K562 (cell line): ENCODE measurements around the gene ATAD2B.

Experiments
- ARID4B ChIP-seq: sonication (generic); formaldehyde crosslinking; IDR thresholded peaks from 2 replicates; pipeline ENCODE4 v1.8.0; 2022; ENCODE audit warnings: mild to moderate bottlenecking, missing genetic modification reagents
- BRF2 ChIP-seq: IDR thresholded peaks from 3 replicates; pipeline ENCODE4 v1.6.1; 2011; ENCODE audit warnings: borderline replicate concordance, mild to moderate bottlenecking; ENCODE audit not compliant: insufficient read length, insufficient read depth
- CBFB ChIP-seq: sonication (generic); formaldehyde crosslinking; IDR thresholded peaks from 2 replicates; pipeline ENCODE4 v1.4.0; 2020; ENCODE audit warnings: mild to moderate bottlenecking, missing genetic modification reagents
- CEBPZ ChIP-seq: fragments of 150-350 bp; IDR thresholded peaks from 2 replicates; pipeline ENCODE4 v1.6.1; 2014; ENCODE audit warnings: low read depth, mild to moderate bottlenecking, low read length, borderline replicate concordance
- CTCF ChIP-seq, 3 experiments: IDR thresholded peaks in 2 of 3; conservative IDR thresholded peaks in 1 of 3; 2 replicates each; pipeline ENCODE4 v1.5.1; 2011 to 2012; ENCODE audit warnings: low read length in 3 of 3, mild to moderate bottlenecking in 3 of 3, control low read depth in 2 of 3, improper control_type of control experiment in 1 of 3, inconsistent platforms in 1 of 3, low read depth in 1 of 3, mixed read lengths in 1 of 3, moderate library complexity in 1 of 3; ENCODE audit not compliant: insufficient read depth in 2 of 3
- FOXJ3 ChIP-seq: sonication (generic); formaldehyde crosslinking; IDR thresholded peaks from 2 replicates; pipeline ENCODE4 v1.4.0; 2020; ENCODE audit warnings: mild to moderate bottlenecking, missing genetic modification reagents
- NCOA2 ChIP-seq, 2 experiments: fragments of 450-650 bp; IDR thresholded peaks; 2 replicates each; pipeline ENCODE4 v1.6.1; 2018; ENCODE audit warnings: mild to moderate bottlenecking in 2 of 2, moderate library complexity in 1 of 2; ENCODE audit not compliant: partially characterized antibody in 2 of 2
- POLR2AphosphoS5 ChIP-seq: IDR thresholded peaks from 2 replicates; pipeline ENCODE4 v1.6.1; 2011; ENCODE audit warnings: mild to moderate bottlenecking, low read depth, low read length, moderate library complexity; ENCODE audit not compliant: control insufficient read depth, insufficient read depth
- PPARD ChIP-seq: fragments of 250-450 bp; sonication (Bioruptor Pico); IDR thresholded peaks from 2 replicates; pipeline ENCODE4 v1.8.0; 2022; ENCODE audit warnings: inconsistent platforms, mild to moderate bottlenecking, moderate library complexity
- RBM14 ChIP-seq: fragments of 200-400 bp; formaldehyde crosslinking; IDR thresholded peaks from 2 replicates; pipeline ENCODE4 v1.6.1; 2018; ENCODE audit warnings: low read depth, mild to moderate bottlenecking, low read length, moderate library complexity, borderline replicate concordance; ENCODE audit not compliant: insufficient read depth
- TGIF2 ChIP-seq: sonication (generic); formaldehyde crosslinking; IDR thresholded peaks from 2 replicates; pipeline ENCODE4 v1.8.1; 2022; ENCODE audit warnings: mild to moderate bottlenecking, missing genetic modification reagents, moderate library complexity
- ZBED1 ChIP-seq: IDR thresholded peaks from 2 replicates; pipeline ENCODE4 v1.6.1; 2014
- ZBTB34 ChIP-seq: fragments of 250-450 bp; sonication (Bioruptor Pico); IDR thresholded peaks from 2 replicates; pipeline ENCODE4 v1.8.0; 2021; ENCODE audit warnings: mild to moderate bottlenecking, moderate library complexity

- TF ChIP-seq FOXJ3 (CRISPR knock-in tag) (no peak), CTCF (IDR thresholded peaks at IDR 0.05 in 2 of 3, conservative IDR thresholded peaks at IDR 0.05 in 1 of 3; ENCODE audit: insufficient read depth in 2 of 3, low read depth in 1 of 3, low read length in 3 of 3) (no peak), ARID4B (CRISPR knock-in tag) (no peak), CBFB (CRISPR knock-in tag) (no peak), RBM14 (no peak), ZBED1 (no peak), TGIF2 (CRISPR knock-in tag) (no peak), PPARD (CRISPR knock-in tag) (no peak), ZBTB34 (no peak), POLR2AphosphoS5 (no peak), NCOA2 (IDR thresholded peaks at IDR 0.05; ENCODE audit: partially characterized antibody in 2 of 2) (no peak), CEBPZ (no peak), BRF2 (no peak)
Measured at GRCh38 chr2:23711979-23712755, 214.8 kb downstream of the ATAD2B start.
